ENCODE results near the gene DES. TPM values are rescaled to one million over a fixed set of nuclear protein-coding genes. Genes with fewer than 3 reads are reported as not detected.

The DES gene
- total and polyA plus RNA-seq, 2 donors (not counting 1 experiment from before 2014, with no cell fraction given), result not detected

- intact Hi-C loops (cut with micrococcal nuclease), result no loop called here
Observed at GRCh38 chr2:219448099-219448775, 30.1 kb downstream of the DES start.

GRCh38 chr2:219448776-219449341 is 30.7 kb downstream of the DES start:
- Mint-ChIP-seq H3K9me3 (ENCODE audit: insufficient read depth) (no peaks in the 10 kb centered on the region), H3K27me3 (peaks cover 59% of the 10 kb centered on the region), H3K27ac (no peak overlapping the region), H3K4me1 (peaks cover 4% of the 10 kb centered on the region), H3K4me3 (no peak overlapping the region)
- Histone ChIP-seq H3K4me2 (replicated peaks; ENCODE audit: low read depth, low read length, poor library complexity, severe bottlenecking) (peak overlapping the region; percentile 25), H3K79me2 (ENCODE audit: control insufficient read depth, insufficient read depth, low read length) (no peaks in the 10 kb centered on the region), H3K4me3 (ENCODE audit: control extremely low read depth in 1 of 5, extremely low read depth in 1 of 5, insufficient read depth in 1 of 5, low read depth in 2 of 5, low read length in 4 of 5) (no peak overlapping the region), H2AFZ (ENCODE audit: insufficient read depth, low read depth, low read length, poor library complexity, severe bottlenecking) (no peak overlapping the region), H3K27me3 (replicated peaks in 1 of 4; ENCODE audit: control extremely low read depth in 1 of 4, control insufficient read depth in 3 of 4, insufficient read depth in 4 of 4, low read length in 3 of 4) (peaks cover 0 to 30% (median 13%) of the 10 kb centered on the region in 4 experiments), H3K4me1 (ENCODE audit: control insufficient read depth in 2 of 2, insufficient read depth in 2 of 2, low read length in 2 of 2) (peaks cover 0 to 10% of the 10 kb centered on the region in 2 donors), H3K9me3 (ENCODE audit: control extremely low read depth in 1 of 3, control insufficient read depth in 2 of 3, insufficient read depth in 1 of 3, low read length in 2 of 3) (no peaks in the 10 kb centered on the region), H3K9ac (ENCODE audit: low read length) (no peak overlapping the region), H4K20me1 (ENCODE audit: control insufficient read depth, insufficient read depth, low read length, poor library complexity, severe bottlenecking) (no peaks in the 10 kb centered on the region), H3K36me3 (replicated peaks in 1 of 2; ENCODE audit: control extremely low read depth in 1 of 2, control insufficient read depth in 1 of 2, extremely low read depth in 1 of 2, insufficient read depth in 2 of 2, low read length in 1 of 2) (no peaks in the 10 kb centered on the region), H3K27ac (ENCODE audit: low read length in 2 of 2) (no peak overlapping the region)
- TF ChIP-seq, protein P1, sequence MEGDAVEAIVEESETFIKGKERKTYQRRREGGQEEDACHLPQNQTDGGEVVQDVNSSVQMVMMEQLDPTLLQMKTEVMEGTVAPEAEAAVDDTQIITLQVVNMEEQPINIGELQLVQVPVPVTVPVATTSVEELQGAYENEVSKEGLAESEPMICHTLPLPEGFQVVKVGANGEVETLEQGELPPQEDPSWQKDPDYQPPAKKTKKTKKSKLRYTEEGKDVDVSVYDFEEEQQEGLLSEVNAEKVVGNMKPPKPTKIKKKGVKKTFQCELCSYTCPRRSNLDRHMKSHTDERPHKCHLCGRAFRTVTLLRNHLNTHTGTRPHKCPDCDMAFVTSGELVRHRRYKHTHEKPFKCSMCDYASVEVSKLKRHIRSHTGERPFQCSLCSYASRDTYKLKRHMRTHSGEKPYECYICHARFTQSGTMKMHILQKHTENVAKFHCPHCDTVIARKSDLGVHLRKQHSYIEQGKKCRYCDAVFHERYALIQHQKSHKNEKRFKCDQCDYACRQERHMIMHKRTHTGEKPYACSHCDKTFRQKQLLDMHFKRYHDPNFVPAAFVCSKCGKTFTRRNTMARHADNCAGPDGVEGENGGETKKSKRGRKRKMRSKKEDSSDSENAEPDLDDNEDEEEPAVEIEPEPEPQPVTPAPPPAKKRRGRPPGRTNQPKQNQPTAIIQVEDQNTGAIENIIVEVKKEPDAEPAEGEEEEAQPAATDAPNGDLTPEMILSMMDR (IDR thresholded peaks at IDR 0.05), result no peak
- no peak for TF ChIP-seq EZH2 (IDR thresholded peaks at IDR 0.05; ENCODE audit: borderline replicate concordance, insufficient read depth, low read depth, low read length, poor library complexity, severe bottlenecking)
- ChIA-PET POLR2A (no interaction called here), CTCF (interaction anchor here (0.9 kb wide), 1 partner anchor 9 kb away, joined by 3 read pairs; no protein-coding TSS in a partner anchor)
- intact Hi-C loops (cut with micrococcal nuclease), result no loop called here
- DNase-seq (no peak), ATAC-seq (ENCODE audit: low read depth) (no peak)
- WGBS (ENCODE audit: insufficient coverage), result 6% methylated on average over 50 of the region's 51 CpGs

More at GRCh38 chr2:219448099-219448775, 30.1 kb downstream of the DES start:
- no peak overlapping the region for H3K27ac Mint-ChIP-seq
- Histone ChIP-seq H3K79me2 (ENCODE audit: control insufficient read depth, insufficient read depth, low read length) (no peaks in the 10 kb centered on the region), H3K27ac (ENCODE audit: low read length in 2 of 2) (no peak overlapping the region), H3K4me3 (ENCODE audit: control extremely low read depth in 1 of 5, extremely low read depth in 1 of 5, insufficient read depth in 1 of 5, low read depth in 2 of 5, low read length in 4 of 5) (no peak overlapping the region), H4K20me1 (ENCODE audit: control insufficient read depth, insufficient read depth, low read length, poor library complexity, severe bottlenecking) (no peaks in the 10 kb centered on the region), H2AFZ (ENCODE audit: insufficient read depth, low read depth, low read length, poor library complexity, severe bottlenecking) (no peak overlapping the region), H3K27me3 (replicated peaks in 1 of 4; ENCODE audit: control extremely low read depth in 1 of 4, control insufficient read depth in 3 of 4, insufficient read depth in 4 of 4, low read length in 3 of 4) (peaks cover 0 to 31% (median 13%) of the 10 kb centered on the region in 4 experiments), H3K36me3 (replicated peaks in 1 of 2; ENCODE audit: control extremely low read depth in 1 of 2, control insufficient read depth in 1 of 2, extremely low read depth in 1 of 2, insufficient read depth in 2 of 2, low read length in 1 of 2) (no peaks in the 10 kb centered on the region), H3K4me1 (ENCODE audit: control insufficient read depth in 2 of 2, insufficient read depth in 2 of 2, low read length in 2 of 2) (peaks cover 0 to 10% of the 10 kb centered on the region in 2 donors), H3K9ac (ENCODE audit: low read length) (no peak overlapping the region), H3K9me3 (ENCODE audit: control extremely low read depth in 1 of 3, control insufficient read depth in 2 of 3, insufficient read depth in 1 of 3, low read length in 2 of 3) (no peaks in the 10 kb centered on the region), H3K4me2 (replicated peaks; ENCODE audit: low read depth, low read length, poor library complexity, severe bottlenecking) (peak overlapping the region; percentile 25)
- no peaks in the 10 kb centered on the region for H3K9me3 Mint-ChIP-seq (ENCODE audit: insufficient read depth)
- DNase-seq (no peak), ATAC-seq (ENCODE audit: low read depth) (no peak)
- peaks cover 61% of the 10 kb centered on the region for H3K27me3 Mint-ChIP-seq
- peaks cover 4% of the 10 kb centered on the region for H3K4me1 Mint-ChIP-seq
- CTCF ChIA-PET, result interaction anchor here (0.9 kb wide), 1 partner anchor 9 kb away, joined by 3 read pairs; no protein-coding TSS in a partner anchor
- TF ChIP-seq, protein P1 (IDR thresholded peaks at IDR 0.05), result no peak
- no peak for TF ChIP-seq EZH2 (IDR thresholded peaks at IDR 0.05; ENCODE audit: borderline replicate concordance, insufficient read depth, low read depth, low read length, poor library complexity, severe bottlenecking)
- WGBS (ENCODE audit: insufficient coverage), result 19% methylated on average over 88 of the region's 88 CpGs
- no peak overlapping the region for H3K4me3 Mint-ChIP-seq
- POLR2A ChIA-PET, result no interaction called here
